ENCODE data around the gene SPOCK2. TPM values are rescaled to one million over a fixed set of nuclear protein-coding genes. Genes with fewer than 3 reads are reported as not detected.
A peak's percentile ranks its signal among the peaks of the same experiment; 100 is the strongest.
"Not testable (repeated sequence)": the region's sequence is repeated elsewhere in the genome, so short reads cannot be mapped to it uniquely, and the experiment has no call there.

The SPOCK2 gene
- total RNA-seq, 1 donor from 2014 or later: 108 TPM

DNA sequence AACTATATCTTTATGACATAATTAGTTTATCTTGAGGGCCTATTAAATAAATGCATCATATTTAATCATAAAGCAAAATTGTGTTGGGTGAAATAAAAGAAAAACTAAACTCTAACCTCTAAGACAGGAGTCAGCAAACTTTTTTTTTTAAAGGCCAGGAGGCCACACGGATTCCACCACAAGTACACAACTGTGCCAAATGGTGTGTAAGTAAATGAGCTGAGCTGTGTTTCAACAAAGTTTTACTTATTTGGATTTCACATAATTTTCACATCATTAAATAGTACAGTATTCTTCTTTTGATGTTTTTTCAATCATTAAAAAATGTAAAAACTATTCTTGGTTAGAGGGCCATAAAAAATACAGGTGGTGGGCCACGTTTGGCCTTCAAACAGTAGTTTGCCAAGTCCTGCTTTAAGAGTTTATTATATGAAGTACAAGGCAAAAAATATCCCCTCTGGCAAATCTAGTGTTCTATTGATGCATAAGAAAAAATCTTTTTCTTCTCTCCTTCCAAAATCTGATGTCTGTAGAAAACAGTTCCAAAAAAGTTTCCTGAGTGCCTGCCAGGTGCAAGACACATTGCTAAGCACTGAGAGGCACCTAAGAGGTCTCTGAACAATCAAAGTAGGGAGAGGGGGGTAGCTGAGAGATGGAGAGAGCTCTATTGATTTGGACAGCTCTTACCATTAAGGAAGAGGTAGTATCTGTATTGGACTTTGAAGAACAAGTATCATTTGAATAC is 26.5 kb upstream of the SPOCK2 start:
- Histone ChIP-seq H3K36me3 (no peaks in the 10 kb centered on the region), H3K9me3 (no peaks in the 10 kb centered on the region), H3K4me3 (no peak overlapping the region), H3K4me1 (peaks cover 2% of the 10 kb centered on the region), H3K27ac (no peak overlapping the region), H3K27me3 (ENCODE audit: low read depth) (no peaks in the 10 kb centered on the region)
- intact Hi-C loops (cut with DNase I): no loop called here
- DNase-seq (no peak), ATAC-seq (no peak)
- TF ChIP-seq, protein P1, sequence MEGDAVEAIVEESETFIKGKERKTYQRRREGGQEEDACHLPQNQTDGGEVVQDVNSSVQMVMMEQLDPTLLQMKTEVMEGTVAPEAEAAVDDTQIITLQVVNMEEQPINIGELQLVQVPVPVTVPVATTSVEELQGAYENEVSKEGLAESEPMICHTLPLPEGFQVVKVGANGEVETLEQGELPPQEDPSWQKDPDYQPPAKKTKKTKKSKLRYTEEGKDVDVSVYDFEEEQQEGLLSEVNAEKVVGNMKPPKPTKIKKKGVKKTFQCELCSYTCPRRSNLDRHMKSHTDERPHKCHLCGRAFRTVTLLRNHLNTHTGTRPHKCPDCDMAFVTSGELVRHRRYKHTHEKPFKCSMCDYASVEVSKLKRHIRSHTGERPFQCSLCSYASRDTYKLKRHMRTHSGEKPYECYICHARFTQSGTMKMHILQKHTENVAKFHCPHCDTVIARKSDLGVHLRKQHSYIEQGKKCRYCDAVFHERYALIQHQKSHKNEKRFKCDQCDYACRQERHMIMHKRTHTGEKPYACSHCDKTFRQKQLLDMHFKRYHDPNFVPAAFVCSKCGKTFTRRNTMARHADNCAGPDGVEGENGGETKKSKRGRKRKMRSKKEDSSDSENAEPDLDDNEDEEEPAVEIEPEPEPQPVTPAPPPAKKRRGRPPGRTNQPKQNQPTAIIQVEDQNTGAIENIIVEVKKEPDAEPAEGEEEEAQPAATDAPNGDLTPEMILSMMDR (IDR thresholded peaks at IDR 0.05): no peak

DNA sequence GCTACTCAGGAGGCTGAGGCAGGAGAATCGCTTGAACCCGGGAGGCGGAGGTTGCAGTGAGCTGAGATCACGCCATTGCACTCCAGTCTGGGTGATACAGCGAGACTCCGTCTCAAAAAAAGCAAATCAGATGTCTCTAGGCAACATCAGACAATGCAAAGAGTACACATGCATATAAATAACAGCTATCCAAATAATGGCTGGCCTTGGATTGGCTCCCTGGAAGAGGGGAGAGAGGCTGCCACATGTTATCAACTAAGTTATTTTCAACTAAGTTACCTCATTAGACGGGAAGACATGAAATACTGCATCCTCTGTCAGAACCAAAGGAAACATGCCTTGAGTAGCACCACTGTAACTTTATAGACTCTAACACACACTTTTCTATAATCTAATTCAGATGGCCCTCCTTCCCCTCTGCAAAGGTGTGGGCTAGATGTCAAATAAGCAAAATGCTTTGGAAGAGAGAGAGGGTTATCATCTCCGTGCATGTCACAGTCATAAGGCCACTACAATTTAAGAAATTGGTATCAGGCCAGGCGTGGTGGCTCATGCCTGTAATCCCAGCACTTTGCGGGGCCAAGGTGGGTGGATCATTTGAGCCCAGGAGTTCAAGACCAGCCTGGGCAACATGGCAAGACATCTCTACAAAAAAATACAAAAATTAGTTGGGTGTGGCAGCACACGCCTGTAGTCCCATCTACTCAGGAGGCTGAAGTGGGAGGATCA is 22.5 kb upstream of the SPOCK2 start:
- intact Hi-C loops (cut with DNase I): no loop called here
- no peak overlapping the region for H3K4me3 ChIP-seq
- DNase-seq (no peak), ATAC-seq (no peak)
- H3K27ac ChIP-seq: peak overlapping the region; percentile 33
- no peaks in the 10 kb centered on the region for H3K9me3 ChIP-seq
- peaks cover 10% of the 10 kb centered on the region for H3K4me1 ChIP-seq
- no peaks in the 10 kb centered on the region for H3K27me3 ChIP-seq (ENCODE audit: low read depth)
- no peaks in the 10 kb centered on the region for H3K36me3 ChIP-seq
- TF ChIP-seq, protein P1 (IDR thresholded peaks at IDR 0.05): no peak

- Histone ChIP-seq H3K9me3 (no peaks in the 10 kb centered on the region), H3K27ac (no peak overlapping the region), H3K27me3 (ENCODE audit: low read depth) (no peaks in the 10 kb centered on the region), H3K36me3 (no peaks in the 10 kb centered on the region), H3K4me1 (peaks cover 10% of the 10 kb centered on the region), H3K4me3 (no peak overlapping the region)
- TF ChIP-seq, protein P1 (IDR thresholded peaks at IDR 0.05): no peak
- DNase-seq (no peak), ATAC-seq (no peak)
- intact Hi-C loops (cut with DNase I): no loop called here
Measured at GRCh38 chr10:72109636-72110157, 21.3 kb upstream of the SPOCK2 start.

- TF ChIP-seq, protein P1 (IDR thresholded peaks at IDR 0.05): no peak
- DNase-seq (no peak), ATAC-seq (no peak)
- H3K4me3 ChIP-seq: no peak overlapping the region
- no peaks in the 10 kb centered on the region for H3K36me3 ChIP-seq
- H3K9me3 ChIP-seq: no peaks in the 10 kb centered on the region
- no peaks in the 10 kb centered on the region for H3K27me3 ChIP-seq (ENCODE audit: low read depth)
- H3K27ac ChIP-seq: no peak overlapping the region
- H3K4me1 ChIP-seq: peaks cover 10% of the 10 kb centered on the region
- intact Hi-C loops (cut with DNase I): no loop called here
Measured at GRCh38 chr10:72108830-72109635, 20.7 kb upstream of the SPOCK2 start.

DNA sequence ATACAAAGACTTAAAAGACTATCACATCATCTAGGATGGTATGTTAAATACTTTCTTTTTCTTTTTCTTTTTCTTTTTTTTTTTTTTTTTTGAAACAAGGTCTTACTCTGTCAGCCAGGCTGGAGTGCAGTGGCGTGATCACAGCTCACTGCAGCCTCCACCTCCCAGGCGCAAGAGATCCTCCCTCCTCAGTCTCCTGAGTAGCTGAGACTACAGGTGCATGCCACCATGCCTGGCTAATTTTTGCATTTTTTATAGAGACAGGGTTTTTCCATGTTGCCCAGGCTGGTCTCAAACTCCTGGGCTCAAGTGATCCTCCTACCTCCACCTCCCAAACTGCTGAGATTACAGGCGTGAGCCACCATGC is 19.6 kb upstream of the SPOCK2 start:
- peaks cover 10% of the 10 kb centered on the region for H3K4me1 ChIP-seq
- DNase-seq; intact Hi-C loops (cut with DNase I); H3K36me3 ChIP-seq; H3K27me3 ChIP-seq (ENCODE audit: low read depth); H3K9me3 ChIP-seq; ATAC-seq; H3K4me3 ChIP-seq: not testable (repeated sequence)
- peak overlapping the region; percentile 27 for H3K27ac ChIP-seq

Measured in lower lobe of right lung (tissue), 2 donors.